HepG2 (cell line): ENCODE data around the gene SFT2D2. TPM values are rescaled to one million over a fixed set of nuclear protein-coding genes. Genes with fewer than 3 reads are reported as not detected.

Experiments used
- GPN1 ChIP-seq: sonication (generic); formaldehyde crosslinking; IDR thresholded peaks from 2 replicates; pipeline ENCODE4 v1.5.1; 2020; ENCODE audit warnings: missing genetic modification reagents, borderline replicate concordance
- KLF16 ChIP-seq, 2 experiments: sonication (generic) in 1 of 2; formaldehyde crosslinking in 1 of 2; IDR thresholded peaks; 2 replicates each; pipeline versions ENCODE4 v1.6.1 to v1.8.0; 2016 to 2023; ENCODE audit warnings: missing genetic modification reagents in 2 of 2, missing compliant biosample characterization in 1 of 2
- PHF20 ChIP-seq: sonication (generic); formaldehyde crosslinking; IDR thresholded peaks from 2 replicates; pipeline ENCODE4 v1.5.0; 2020; ENCODE audit warnings: mild to moderate bottlenecking, missing genetic modification reagents
- RAD21 ChIP-seq: fragments of 450-650 bp; formaldehyde crosslinking; IDR thresholded peaks from 2 replicates; pipeline ENCODE4 v1.5.0; 2020; ENCODE audit warnings: mild to moderate bottlenecking
- SIN3B ChIP-seq: fragments of 150-350 bp; IDR thresholded peaks from 2 replicates; pipeline ENCODE4 v1.6.1; 2014; ENCODE audit warnings: low read length
- SNRNP70 ChIP-seq: fragments of 200-400 bp; formaldehyde crosslinking; IDR thresholded peaks from 2 replicates; pipeline ENCODE4 v1.6.1; 2017; ENCODE audit warnings: mild to moderate bottlenecking, low read depth, low read length, moderate library complexity
- SOX5 ChIP-seq: IDR thresholded peaks from 2 replicates; pipeline ENCODE4 v1.6.1; 2016; ENCODE audit warnings: borderline replicate concordance
- YY1 ChIP-seq: IDR thresholded peaks from 2 replicates; pipeline ENCODE4 v1.6.1; 2011; ENCODE audit warnings: low read length, low read depth, moderate library complexity, mild to moderate bottlenecking; ENCODE audit not compliant: insufficient read depth, insufficient replicate concordance
- ZNF136 ChIP-seq: sonication (generic); formaldehyde crosslinking; IDR thresholded peaks from 2 replicates; pipeline ENCODE4 v1.8.1; 2022; ENCODE audit warnings: low read depth, mild to moderate bottlenecking, moderate library complexity, missing genetic modification reagents
- ZNF207 ChIP-seq: fragments of 450-650 bp; IDR thresholded peaks from 2 replicates; pipeline ENCODE4 v1.6.1; 2016; ENCODE audit warnings: antibody characterized with exemption, borderline replicate concordance
- ZNF615 ChIP-seq: sonication (generic); formaldehyde crosslinking; IDR thresholded peaks from 2 replicates; pipeline ENCODE4 v1.5.0; 2020; ENCODE audit warnings: mild to moderate bottlenecking, missing genetic modification reagents, borderline replicate concordance
- ZSCAN21 ChIP-seq: sonication (generic); formaldehyde crosslinking; IDR thresholded peaks from 2 replicates; pipeline ENCODE4 v1.8.0; 2022; ENCODE audit warnings: mild to moderate bottlenecking, missing genetic modification reagents, moderate library complexity, borderline replicate concordance
- polyA plus RNA-seq, 8 experiments: library from polyadenylated mRNA; depleted of rRNA in 3 of 8; stranded (reverse) in 7 of 8; unstranded in 1 of 8; fragments of >200 nt; fragmentation: Illumina TruSeq in 4 of 8; extraction: Trizol in 4 of 8; gene quantifications; 2 replicates each; pipeline versions ENCODE4 v1.2.1 to v1.2.3, GENCODE V29; 2011 to 2016; ENCODE audit warnings: low read depth in 4 of 8, missing spikeins in 1 of 8, mixed read lengths in 1 of 8; ENCODE audit not compliant: insufficient read depth in 1 of 8
- total RNA-seq, 5 experiments: library from RNA; depleted of rRNA; stranded (reverse); fragments of >200 nt; fragmentation: Illumina TruSeq; extraction: Trizol; gene quantifications; 2 replicates each; pipeline ENCODE4 v1.2.3, GENCODE V29; 2016; ENCODE audit warnings: low read depth in 1 of 5
- TF ChIP-seq, protein P1 (sequence below): sonication (generic); formaldehyde crosslinking; IDR thresholded peaks from 2 replicates; pipeline ENCODE4 v1.8.1; 2023; ENCODE audit warnings: mild to moderate bottlenecking, missing genetic modification reagents
- TF ChIP-seq, protein P2 (sequence below): sonication (generic); formaldehyde crosslinking; IDR thresholded peaks from 2 replicates; pipeline ENCODE4 v1.4.0; 2020; ENCODE audit warnings: mild to moderate bottlenecking, missing genetic modification reagents
- TF ChIP-seq, protein P3 (sequence below): IDR thresholded peaks from 2 replicates; pipeline ENCODE4 v1.6.1; 2016; ENCODE audit warnings: low read depth, borderline replicate concordance
- TF ChIP-seq, protein P4 (sequence below), 2 experiments: sonication (generic) in 1 of 2; formaldehyde crosslinking in 1 of 2; IDR thresholded peaks; 2 replicates each; pipeline versions ENCODE4 v1.6.1 to v1.9.0; 2014 to 2022; ENCODE audit warnings: antibody characterized with exemption in 1 of 2, borderline replicate concordance in 1 of 2, inconsistent platforms in 1 of 2, low read depth in 1 of 2, missing genetic modification reagents in 1 of 2
- TF ChIP-seq, protein P5 (sequence below): sonication (generic); formaldehyde crosslinking; IDR thresholded peaks from 2 replicates; pipeline ENCODE4 v1.5.1; 2020; ENCODE audit warnings: missing genetic modification reagents, mild to moderate bottlenecking, borderline replicate concordance

The SFT2D2 gene
- total and polyA plus RNA-seq, 2 of the 13 experiments (the other 11 are each of a cell fraction or from before 2014, with no cell fraction given) = 10.0 to 28.8 TPM

DNA sequence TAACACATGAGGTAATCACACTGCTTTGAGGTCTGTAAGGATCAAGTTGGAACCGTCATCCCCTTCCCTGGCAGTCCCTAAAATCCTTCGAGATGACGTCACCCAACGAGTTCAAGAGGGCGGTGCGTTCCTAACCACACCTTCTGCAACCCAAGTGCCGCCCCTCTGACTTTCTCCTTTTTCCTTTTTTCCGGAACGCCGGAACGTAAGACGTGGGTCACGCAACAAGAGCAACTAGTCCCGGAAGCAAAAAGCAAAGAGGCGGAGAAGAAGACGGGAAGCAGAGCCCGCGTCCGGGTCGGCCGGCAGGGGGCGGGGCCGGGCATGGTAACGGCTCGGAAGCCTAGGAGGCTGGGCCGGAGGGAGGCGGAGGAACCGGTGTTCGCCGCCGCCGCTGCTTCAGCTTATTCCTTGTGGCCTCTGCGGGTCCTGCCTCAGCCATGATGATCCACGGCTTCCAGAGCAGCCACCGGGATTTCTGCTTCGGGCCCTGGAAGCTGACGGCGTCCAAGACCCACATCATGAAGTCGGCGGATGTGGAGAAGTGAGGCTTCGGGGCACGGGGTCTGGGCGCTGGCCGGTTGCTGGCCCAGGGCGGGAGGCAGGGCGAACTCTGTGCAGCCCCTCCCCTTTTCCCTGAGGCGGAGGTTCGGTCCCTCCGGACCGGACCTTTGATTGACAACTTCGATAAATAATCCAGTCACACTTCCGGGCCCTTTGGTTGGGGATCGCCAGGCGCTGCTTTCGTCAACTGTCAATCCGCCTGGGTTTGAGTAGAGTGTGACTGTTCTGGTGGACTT, 47.0 kb upstream of the SFT2D2 start, which contains the start of gene TIPRL (continued):
- TF ChIP-seq, protein P1, sequence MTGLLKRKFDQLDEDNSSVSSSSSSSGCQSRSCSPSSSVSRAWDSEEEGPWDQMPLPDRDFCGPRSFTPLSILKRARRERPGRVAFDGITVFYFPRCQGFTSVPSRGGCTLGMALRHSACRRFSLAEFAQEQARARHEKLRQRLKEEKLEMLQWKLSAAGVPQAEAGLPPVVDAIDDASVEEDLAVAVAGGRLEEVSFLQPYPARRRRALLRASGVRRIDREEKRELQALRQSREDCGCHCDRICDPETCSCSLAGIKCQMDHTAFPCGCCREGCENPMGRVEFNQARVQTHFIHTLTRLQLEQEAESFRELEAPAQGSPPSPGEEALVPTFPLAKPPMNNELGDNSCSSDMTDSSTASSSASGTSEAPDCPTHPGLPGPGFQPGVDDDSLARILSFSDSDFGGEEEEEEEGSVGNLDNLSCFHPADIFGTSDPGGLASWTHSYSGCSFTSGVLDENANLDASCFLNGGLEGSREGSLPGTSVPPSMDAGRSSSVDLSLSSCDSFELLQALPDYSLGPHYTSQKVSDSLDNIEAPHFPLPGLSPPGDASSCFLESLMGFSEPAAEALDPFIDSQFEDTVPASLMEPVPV (CRISPR knock-in tag) = peak; percentile 76; the same call in 1 of the 2 replicates
- TF ChIP-seq SOX5 (peak; percentile 23; the same call in 1 of the 2 replicates), ZNF615 (CRISPR knock-in tag) (no peak), SIN3B (no peak), ZSCAN21 (CRISPR knock-in tag) (peak; percentile 67; the same call in 1 of the 2 replicates), KLF16 (CRISPR knock-in tag; IDR thresholded peaks at IDR 0.05) (peak in 1 of 2 experiments; percentile 90; a peak in 1 of 4 replicates), PHF20 (CRISPR knock-in tag) (peak; percentile 91), ZNF136 (CRISPR knock-in tag) (no peak), SNRNP70 (no peak), GPN1 (CRISPR knock-in tag) (no peak), ZNF207 (no peak), RAD21 (peak; percentile 74), YY1 (peak; percentile 60)
- TF ChIP-seq, protein P2, sequence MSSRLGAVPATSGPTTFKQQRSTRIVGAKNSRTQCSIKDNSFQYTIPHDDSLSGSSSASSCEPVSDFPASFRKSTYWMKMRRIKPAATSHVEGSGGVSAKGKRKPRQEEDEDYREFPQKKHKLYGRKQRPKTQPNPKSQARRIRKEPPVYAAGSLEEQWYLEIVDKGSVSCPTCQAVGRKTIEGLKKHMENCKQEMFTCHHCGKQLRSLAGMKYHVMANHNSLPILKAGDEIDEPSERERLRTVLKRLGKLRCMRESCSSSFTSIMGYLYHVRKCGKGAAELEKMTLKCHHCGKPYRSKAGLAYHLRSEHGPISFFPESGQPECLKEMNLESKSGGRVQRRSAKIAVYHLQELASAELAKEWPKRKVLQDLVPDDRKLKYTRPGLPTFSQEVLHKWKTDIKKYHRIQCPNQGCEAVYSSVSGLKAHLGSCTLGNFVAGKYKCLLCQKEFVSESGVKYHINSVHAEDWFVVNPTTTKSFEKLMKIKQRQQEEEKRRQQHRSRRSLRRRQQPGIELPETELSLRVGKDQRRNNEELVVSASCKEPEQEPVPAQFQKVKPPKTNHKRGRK (CRISPR knock-in tag) = no peak
- TF ChIP-seq, protein P3, sequence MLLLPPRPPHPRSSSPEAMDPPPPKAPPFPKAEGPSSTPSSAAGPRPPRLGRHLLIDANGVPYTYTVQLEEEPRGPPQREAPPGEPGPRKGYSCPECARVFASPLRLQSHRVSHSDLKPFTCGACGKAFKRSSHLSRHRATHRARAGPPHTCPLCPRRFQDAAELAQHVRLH = peak; percentile 49
- TF ChIP-seq, protein P4, sequence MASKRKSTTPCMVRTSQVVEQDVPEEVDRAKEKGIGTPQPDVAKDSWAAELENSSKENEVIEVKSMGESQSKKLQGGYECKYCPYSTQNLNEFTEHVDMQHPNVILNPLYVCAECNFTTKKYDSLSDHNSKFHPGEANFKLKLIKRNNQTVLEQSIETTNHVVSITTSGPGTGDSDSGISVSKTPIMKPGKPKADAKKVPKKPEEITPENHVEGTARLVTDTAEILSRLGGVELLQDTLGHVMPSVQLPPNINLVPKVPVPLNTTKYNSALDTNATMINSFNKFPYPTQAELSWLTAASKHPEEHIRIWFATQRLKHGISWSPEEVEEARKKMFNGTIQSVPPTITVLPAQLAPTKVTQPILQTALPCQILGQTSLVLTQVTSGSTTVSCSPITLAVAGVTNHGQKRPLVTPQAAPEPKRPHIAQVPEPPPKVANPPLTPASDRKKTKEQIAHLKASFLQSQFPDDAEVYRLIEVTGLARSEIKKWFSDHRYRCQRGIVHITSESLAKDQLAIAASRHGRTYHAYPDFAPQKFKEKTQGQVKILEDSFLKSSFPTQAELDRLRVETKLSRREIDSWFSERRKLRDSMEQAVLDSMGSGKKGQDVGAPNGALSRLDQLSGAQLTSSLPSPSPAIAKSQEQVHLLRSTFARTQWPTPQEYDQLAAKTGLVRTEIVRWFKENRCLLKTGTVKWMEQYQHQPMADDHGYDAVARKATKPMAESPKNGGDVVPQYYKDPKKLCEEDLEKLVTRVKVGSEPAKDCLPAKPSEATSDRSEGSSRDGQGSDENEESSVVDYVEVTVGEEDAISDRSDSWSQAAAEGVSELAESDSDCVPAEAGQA (IDR thresholded peaks at IDR 0.05; ENCODE audit: low read depth) = peak; percentile 82
- TF ChIP-seq, protein P4 (CRISPR knock-in tag; IDR thresholded peaks at IDR 0.05; ENCODE audit: borderline replicate concordance) = 0 out of 2 replicates have a peak, but pooled peaks have one; percentile 18
- TF ChIP-seq, protein P5, sequence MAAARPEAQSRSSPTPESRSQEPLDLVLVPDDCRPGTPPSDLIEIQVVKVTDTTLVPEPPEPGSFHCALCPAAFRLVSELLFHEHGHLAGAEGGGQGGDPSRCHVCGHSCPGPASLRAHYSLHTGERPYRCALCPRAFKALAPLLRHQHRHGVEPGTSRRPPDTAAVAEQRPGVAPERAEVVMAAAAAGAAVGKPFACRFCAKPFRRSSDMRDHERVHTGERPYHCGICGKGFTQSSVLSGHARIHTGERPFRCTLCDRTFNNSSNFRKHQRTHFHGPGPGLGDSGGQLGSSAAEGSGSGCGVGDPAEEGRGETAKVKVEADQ (CRISPR knock-in tag) = 0 out of 2 replicates have a peak, but pooled peaks have one; percentile 61
